Activated CD4-positive, alpha-beta memory T cell treated with anti-CD3 and anti-CD28 coated beads for 36 hours (primary cell): Measurements from ENCODE around the gene KCNK4. TPM values are rescaled to one million over a fixed set of nuclear protein-coding genes. Genes with fewer than 3 reads are reported as not detected.
A peak's percentile ranks its signal among the peaks of the same experiment; 100 is the strongest.

ENCODE experiments used
- CTCF ChIA-PET: fragments of 350-600 bp; sonication (Branson Sonifier 250); formaldehyde crosslinking; loops from one replicate; lab custom pipeline; 2021; ENCODE audit warnings: antibody characterized with exemption, inconsistent platforms; lab: Charles Lee
- POLR2A ChIA-PET: fragments of 350-600 bp; sonication (Branson Sonifier 250); formaldehyde crosslinking; loops from one replicate; lab custom pipeline; 2021; ENCODE audit warnings: antibody characterized with exemption; lab: Charles Lee
- DNase-seq: peaks from one replicate; pipeline ENCODE4 v3.0.0-alpha.2; 2020
- H3K27ac Mint-ChIP-seq: one replicate; pipeline ENCODE4 v1.8.0; 2021; ENCODE audit warnings: mixed read lengths
- H3K27me3 Mint-ChIP-seq: one replicate; pipeline ENCODE4 v1.8.0; 2021; ENCODE audit warnings: mixed read lengths
- H3K36me3 Mint-ChIP-seq: one replicate; pipeline ENCODE4 v1.8.0; 2021; ENCODE audit warnings: mixed read lengths
- H3K4me1 Mint-ChIP-seq: one replicate; pipeline ENCODE4 v1.8.0; 2021; ENCODE audit warnings: low read depth, mixed read lengths
- H3K4me3 Mint-ChIP-seq: one replicate; pipeline ENCODE4 v1.8.0; 2021; ENCODE audit warnings: mild to moderate bottlenecking, mixed read lengths
- H3K9me3 Mint-ChIP-seq: one replicate; pipeline ENCODE4 v1.8.0; 2021; ENCODE audit warnings: mixed read lengths
- intact Hi-C: fragments of 100-400 bp; cut with micrococcal nuclease; formaldehyde crosslinking; loops from one replicate; pipeline ENCODE4 v1.15.1; 2023
- total RNA-seq, 2 experiments: library from RNA; stranded (reverse); gene quantifications; one replicate each; pipeline ENCODE4 v1.2.3, GENCODE V29; 2021

KCNK4 gene
- total RNA-seq, 2 experiments from 2014 or later, result 0.34 TPM; not detected in 1

DNA sequence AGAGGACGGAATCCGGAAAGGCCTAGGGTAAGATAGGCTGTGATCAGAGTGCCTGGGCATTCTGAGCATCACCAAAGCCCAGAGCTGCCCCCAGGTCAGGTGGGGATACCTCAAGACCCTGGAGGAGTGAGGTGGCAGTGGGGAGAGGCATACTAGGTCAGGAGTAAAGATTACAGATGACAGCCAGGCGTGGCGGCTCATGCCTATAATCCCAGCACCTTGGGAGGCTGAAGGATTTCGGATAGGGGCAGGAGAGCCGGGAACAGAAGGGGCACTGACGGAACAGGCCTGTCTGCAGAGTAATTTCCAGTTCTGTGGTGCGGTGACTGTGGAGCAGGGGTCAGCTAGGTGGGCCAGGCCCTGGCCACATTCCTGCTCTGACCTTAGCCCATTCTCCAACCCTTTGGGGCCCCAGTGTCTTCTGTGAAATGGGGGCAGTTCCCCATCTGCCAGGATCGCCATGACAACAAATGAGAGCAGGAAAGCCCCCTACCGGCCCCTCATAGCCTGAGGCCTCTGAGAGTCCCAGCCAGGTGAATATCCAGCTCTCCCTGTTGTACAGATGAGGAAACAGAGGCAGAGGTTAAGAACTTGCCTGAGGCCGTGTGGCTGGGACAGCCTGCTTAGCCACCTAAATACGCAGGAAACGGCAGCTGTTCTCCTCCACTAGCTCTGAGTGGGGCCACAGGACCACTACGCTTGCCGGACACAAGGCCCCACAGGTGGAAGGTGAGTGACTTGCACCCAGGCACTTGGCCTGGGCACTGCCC, 15.9 kb upstream of the KCNK4 start:
- Mint-ChIP-seq H3K36me3 (peaks cover 10% of the 10 kb centered on the region), H3K27me3 (no peaks in the 10 kb centered on the region), H3K27ac (no peak overlapping the region), H3K9me3 (no peaks in the 10 kb centered on the region), H3K4me3 (no peak overlapping the region), H3K4me1 (peaks cover 4% of the 10 kb centered on the region)
- CTCF ChIA-PET, result no interaction called here
- no peak for DNase-seq
- POLR2A ChIA-PET, result interaction anchor here (0.9 kb wide), 1 partner anchor 10 kb away, joined by 3 read pairs; the partner anchor contains the start of gene BAD
- intact Hi-C loops, result no loop called here

DNA sequence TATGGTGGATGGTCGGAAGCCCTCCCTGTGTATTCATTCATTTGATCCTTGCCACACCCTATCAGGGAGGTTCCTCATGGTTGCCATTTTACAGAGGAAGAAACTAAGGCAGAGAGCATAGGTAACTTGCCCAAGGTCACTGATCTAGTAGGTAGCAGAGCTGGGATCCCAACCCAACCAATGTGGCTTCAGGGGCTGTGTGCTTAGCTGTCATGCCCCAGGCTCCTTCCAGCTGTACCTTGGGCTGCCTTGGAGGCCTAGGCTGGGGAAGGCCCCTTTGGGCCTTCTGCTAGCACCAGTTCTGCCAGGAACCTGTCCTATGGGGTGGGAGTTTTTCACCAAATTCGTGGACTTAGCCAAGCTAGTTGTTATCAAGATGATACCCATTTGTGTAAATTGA, 15.3 kb upstream of the KCNK4 start:
- no peaks in the 10 kb centered on the region for H3K27me3 Mint-ChIP-seq
- peaks cover 4% of the 10 kb centered on the region for H3K4me1 Mint-ChIP-seq
- intact Hi-C loops, result no loop called here
- no peak overlapping the region for H3K4me3 Mint-ChIP-seq
- ChIA-PET CTCF (interaction anchor here (1.0 to 1.1 kb wide), 2 partner anchors 29 to 72 kb away, joined by 3 to 4 read pairs; no protein-coding TSS in a partner anchor), POLR2A (interaction anchor here (0.6 to 0.9 kb wide), 2 partner anchors 9 to 72 kb away, joined by 3 to 5 read pairs; partner anchors contain the start of gene BAD)
- H3K9me3 Mint-ChIP-seq, result no peaks in the 10 kb centered on the region
- peaks cover 8% of the 10 kb centered on the region for H3K36me3 Mint-ChIP-seq
- no peak for DNase-seq
- H3K27ac Mint-ChIP-seq, result no peak overlapping the region

DNA sequence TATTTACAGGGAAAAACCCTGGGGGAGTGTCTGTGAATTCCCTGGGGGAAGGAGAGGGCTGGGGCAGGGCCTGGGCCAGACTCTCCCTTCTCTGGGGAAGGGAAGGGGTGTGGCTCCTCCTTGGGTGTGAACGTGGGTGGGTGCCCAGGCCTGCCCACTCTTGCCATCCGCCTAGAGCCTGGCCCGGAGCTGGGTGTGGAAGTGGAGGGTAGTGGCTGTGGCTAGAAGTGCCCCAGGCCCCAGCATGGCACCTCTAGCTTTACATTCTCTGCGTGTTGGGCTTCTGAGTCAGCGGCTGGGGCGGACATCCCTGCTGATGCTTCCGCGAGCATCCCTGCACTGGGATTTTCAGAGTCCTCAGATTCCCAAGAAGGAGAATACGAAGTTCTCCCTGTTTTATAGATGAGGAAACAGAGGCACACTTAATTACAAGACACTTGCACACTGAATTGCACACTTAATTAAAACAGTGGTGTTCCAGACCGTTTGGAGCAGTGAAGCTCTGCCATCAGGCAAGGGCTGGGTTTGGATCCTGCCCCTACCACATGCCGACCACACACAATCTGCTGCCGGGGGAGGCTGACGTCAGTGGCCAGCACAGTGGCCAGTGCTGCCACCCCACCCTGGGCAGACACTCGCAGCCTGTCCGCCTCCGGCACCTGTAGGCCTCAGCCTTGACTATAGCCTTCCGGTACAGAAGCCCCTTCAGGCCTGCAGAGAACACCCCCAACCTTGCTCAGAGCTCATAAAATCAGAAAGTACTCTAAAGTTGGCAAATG, 14.3 kb upstream of the KCNK4 start:
- no peaks in the 10 kb centered on the region for H3K27me3 Mint-ChIP-seq
- H3K4me3 Mint-ChIP-seq, result no peak overlapping the region
- no peak overlapping the region for H3K27ac Mint-ChIP-seq
- H3K9me3 Mint-ChIP-seq, result no peaks in the 10 kb centered on the region
- intact Hi-C loops, result no loop called here
- CTCF ChIA-PET, result interaction anchor here (1.0 to 1.1 kb wide), 2 partner anchors 28 to 73 kb away, joined by 3 to 4 read pairs; no protein-coding TSS in a partner anchor
- H3K36me3 Mint-ChIP-seq, result peaks cover 12% of the 10 kb centered on the region
- H3K4me1 Mint-ChIP-seq, result peaks cover 2% of the 10 kb centered on the region
- POLR2A ChIA-PET, result no interaction called here
- no peak for DNase-seq

DNA sequence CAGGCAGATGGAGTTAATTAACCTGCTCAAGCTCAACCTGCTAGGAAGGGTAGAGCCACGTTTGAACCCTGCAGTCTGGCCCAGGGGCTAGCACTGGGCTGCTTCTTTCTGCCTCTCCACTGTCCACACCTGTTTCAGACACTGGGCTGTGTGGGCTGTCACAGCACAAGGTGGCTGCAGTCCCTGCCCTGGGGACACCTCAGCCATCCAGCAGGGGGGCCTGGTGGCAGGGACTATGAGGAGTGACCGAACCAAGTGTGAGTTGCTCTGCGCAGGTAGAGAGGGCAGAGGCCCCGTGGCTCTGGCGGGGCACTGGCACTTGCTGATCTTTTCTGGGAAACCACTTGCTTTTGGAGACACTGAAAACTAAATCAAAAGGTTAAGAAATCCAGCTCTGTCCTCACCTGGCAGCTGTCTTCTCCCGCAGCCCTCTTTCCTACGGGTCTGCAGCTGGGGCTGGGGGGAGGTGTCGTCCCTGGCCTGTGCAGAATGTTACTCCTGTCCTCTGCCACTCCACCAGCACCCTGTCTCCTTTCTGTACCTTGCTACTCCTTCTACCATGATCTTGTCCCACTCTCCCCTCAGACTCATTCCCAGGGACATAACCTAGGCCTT, 12.4 kb upstream of the KCNK4 start:
- no peaks in the 10 kb centered on the region for H3K27me3 Mint-ChIP-seq
- H3K27ac Mint-ChIP-seq, result no peak overlapping the region
- ChIA-PET CTCF (interaction anchor here (1.1 kb wide), 1 partner anchor 26 kb away, joined by 3 read pairs; no protein-coding TSS in a partner anchor), POLR2A (interaction anchor here (1.2 kb wide), 1 partner anchor 9 kb away, joined by 3 read pairs; no protein-coding TSS in a partner anchor)
- intact Hi-C loops, result no loop called here
- H3K4me1 Mint-ChIP-seq, result peaks cover 6% of the 10 kb centered on the region
- H3K4me3 Mint-ChIP-seq, result no peak overlapping the region
- H3K9me3 Mint-ChIP-seq, result no peaks in the 10 kb centered on the region
- DNase-seq, result no peak
- H3K36me3 Mint-ChIP-seq, result peaks cover 12% of the 10 kb centered on the region

DNA sequence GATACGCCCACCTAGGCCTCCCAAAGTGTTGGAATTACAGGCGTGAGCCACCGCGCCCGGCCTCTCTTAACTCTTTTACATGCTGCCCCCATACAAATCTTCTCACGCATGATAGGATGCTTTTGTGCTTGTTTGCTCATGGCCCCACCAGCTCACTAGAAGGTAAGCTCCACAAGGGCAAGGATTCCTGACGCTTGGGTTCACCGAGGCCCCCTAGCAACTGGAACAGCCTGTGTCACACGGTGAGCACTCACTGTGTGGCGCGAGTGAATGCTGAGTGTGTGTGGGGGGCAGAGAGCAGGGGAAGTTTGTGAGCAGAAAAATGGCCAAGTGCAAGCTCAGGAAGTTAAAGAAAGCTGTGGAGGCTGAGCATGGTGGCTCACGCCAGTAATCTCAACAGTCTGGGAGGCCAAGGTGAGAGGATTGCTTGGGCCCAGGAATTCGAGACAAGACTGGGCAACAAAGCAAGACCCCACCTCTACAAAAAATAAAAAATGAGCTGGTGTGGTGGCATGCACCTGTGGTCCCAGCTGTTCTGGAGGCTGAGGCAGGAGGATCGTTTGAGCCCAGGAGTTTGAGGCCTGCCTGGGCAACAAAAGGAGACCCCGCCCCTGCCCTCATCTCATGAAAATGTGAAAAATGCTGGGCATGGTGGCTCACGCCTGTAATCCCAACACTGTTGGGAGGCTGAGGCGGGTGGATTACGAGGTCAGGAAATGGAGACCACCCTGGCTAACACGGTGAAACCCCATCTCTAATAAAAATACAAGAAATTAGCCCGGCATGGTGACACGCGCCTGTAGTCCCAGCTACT, 8.9 kb upstream of the KCNK4 start:
- no peak overlapping the region for H3K4me3 Mint-ChIP-seq
- intact Hi-C loops, result no loop called here
- H3K27ac Mint-ChIP-seq, result no peak overlapping the region
- no peak for DNase-seq
- H3K9me3 Mint-ChIP-seq, result no peaks in the 10 kb centered on the region
- CTCF ChIA-PET, result interaction anchor here (1.2 to 4.6 kb wide), 2 partner anchors 11 to 20 kb away, joined by 6 to 61 read pairs; partner anchors contain the start of gene CATSPERZ
- POLR2A ChIA-PET, result interaction anchor here (0.7 to 1.0 kb wide), 3 partner anchors 11 to 74 kb away, joined by 3 to 4 read pairs (median 3); partner anchors contain the start of gene FKBP2
- no peaks in the 10 kb centered on the region for H3K27me3 Mint-ChIP-seq
- peaks cover 9% of the 10 kb centered on the region for H3K36me3 Mint-ChIP-seq
- H3K4me1 Mint-ChIP-seq, result peaks cover 14% of the 10 kb centered on the region

DNA sequence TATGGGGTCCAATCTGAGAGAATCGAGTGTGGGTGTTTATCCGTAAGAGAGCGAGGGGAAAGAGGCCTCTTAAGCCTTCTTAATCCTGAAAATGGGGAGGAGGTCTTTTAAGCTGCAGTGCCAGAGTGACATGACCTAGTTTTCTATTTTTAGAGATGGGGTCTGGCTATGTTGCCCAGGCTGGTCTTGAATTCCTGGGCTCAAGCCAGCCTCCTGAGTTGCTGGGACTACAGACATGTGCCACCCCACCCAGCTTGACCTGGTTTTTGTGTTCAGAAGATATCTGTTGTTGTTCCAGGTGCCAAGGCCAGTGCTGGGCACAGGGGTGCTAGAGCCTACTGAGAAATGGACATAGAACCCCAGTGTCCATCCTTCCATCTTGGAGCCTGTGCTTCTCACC, 8.0 kb upstream of the KCNK4 start:
- ChIA-PET CTCF (interaction anchor here (1.0 to 4.6 kb wide), 4 partner anchors 20 to 79 kb away, joined by 3 to 61 read pairs (median 6); partner anchors contain the start of genes CATSPERZ and PLCB3), POLR2A (interaction anchor here (0.8 to 4.0 kb wide), 3 partner anchors 12 to 14 kb away, joined by 3 to 33 read pairs (median 4); no protein-coding TSS in a partner anchor)
- H3K9me3 Mint-ChIP-seq, result no peaks in the 10 kb centered on the region
- no peak for DNase-seq
- H3K4me3 Mint-ChIP-seq, result no peak overlapping the region
- intact Hi-C loops, result no loop called here
- peaks cover 9% of the 10 kb centered on the region for H3K36me3 Mint-ChIP-seq
- no peak overlapping the region for H3K27ac Mint-ChIP-seq
- no peaks in the 10 kb centered on the region for H3K27me3 Mint-ChIP-seq
- H3K4me1 Mint-ChIP-seq, result peaks cover 14% of the 10 kb centered on the region

DNA sequence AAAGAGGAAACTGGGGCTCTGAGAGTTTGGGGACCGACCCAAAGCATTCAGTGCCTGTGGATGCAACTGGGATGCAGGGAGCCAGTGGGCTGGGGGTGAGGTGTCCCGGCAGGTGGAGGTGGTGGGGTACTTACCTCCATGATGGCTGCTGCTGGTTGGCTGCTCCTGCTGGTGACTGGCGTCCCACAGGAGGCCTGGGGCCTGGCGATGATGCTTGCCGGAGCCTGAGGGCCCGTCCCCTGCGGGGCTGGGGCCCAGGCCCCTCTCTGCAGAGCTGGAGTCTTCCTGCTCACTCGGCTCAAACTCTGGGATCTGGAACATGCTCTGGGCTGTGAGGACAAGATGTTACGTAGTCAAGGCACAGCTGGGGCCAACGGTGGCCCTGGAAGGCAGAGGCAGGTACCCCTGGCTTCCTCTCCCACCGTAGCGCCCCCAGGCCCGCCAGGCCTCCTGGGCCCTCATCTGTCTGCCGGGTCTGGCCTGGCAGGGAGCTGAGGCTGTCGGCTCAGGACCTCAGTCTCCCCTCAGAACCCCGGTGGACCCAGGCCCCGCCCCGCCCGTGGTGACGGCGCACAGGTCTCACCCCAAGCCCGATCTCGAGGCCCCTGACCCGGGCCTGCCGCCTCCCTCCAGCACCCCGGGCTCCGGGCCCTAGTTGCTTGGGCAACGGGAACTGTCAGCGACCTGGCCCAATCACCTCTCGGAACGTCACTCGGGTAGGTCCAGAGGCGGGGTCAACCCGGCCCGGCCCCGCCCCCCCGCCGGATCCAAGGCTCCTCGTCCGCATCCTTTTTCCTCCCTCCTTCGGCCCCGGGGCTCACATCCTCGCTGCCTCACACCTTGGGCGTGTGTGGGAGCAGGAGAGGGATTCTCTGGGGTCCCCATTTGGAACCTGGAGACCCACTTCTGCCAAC, 6.8 kb upstream of the KCNK4 start, which contains the start of gene BAD:
TSS of gene BAD (minus strand) at position 618 of the 914 bp plus-strand sequence. CDS start at position 321, 297 bp downstream.
- peaks cover 14% of the 10 kb centered on the region for H3K4me1 Mint-ChIP-seq
- intact Hi-C loops, result loop anchor here (2.0 kb wide), 1 partner anchor 44 kb away; the partner anchor contains the start of gene FKBP2
- CTCF ChIA-PET, result interaction anchor here (0.6 to 4.6 kb wide), 13 partner anchors 10 to 1409 kb away, joined by 3 to 61 read pairs (median 3); partner anchors contain the start of genes CATSPERZ, FERMT3, FKBP2 and PLCB3
- H3K4me3 Mint-ChIP-seq, result peak within 1 kb of the TSS; percentile 83
- no peaks in the 10 kb centered on the region for H3K9me3 Mint-ChIP-seq
- peak within 1 kb of the TSS; percentile 91 for H3K27ac Mint-ChIP-seq
- peaks cover 4% of the 10 kb centered on the region for H3K36me3 Mint-ChIP-seq
- POLR2A ChIA-PET, result interaction anchor here (0.6 to 4.0 kb wide), 13 partner anchors 9 to 80 kb away, joined by 3 to 33 read pairs (median 4); partner anchors contain the start of genes ESRRA, FERMT3, FKBP2 and NUDT22
- peak; percentile 96 for DNase-seq
- H3K27me3 Mint-ChIP-seq, result no peaks in the 10 kb centered on the region

DNA sequence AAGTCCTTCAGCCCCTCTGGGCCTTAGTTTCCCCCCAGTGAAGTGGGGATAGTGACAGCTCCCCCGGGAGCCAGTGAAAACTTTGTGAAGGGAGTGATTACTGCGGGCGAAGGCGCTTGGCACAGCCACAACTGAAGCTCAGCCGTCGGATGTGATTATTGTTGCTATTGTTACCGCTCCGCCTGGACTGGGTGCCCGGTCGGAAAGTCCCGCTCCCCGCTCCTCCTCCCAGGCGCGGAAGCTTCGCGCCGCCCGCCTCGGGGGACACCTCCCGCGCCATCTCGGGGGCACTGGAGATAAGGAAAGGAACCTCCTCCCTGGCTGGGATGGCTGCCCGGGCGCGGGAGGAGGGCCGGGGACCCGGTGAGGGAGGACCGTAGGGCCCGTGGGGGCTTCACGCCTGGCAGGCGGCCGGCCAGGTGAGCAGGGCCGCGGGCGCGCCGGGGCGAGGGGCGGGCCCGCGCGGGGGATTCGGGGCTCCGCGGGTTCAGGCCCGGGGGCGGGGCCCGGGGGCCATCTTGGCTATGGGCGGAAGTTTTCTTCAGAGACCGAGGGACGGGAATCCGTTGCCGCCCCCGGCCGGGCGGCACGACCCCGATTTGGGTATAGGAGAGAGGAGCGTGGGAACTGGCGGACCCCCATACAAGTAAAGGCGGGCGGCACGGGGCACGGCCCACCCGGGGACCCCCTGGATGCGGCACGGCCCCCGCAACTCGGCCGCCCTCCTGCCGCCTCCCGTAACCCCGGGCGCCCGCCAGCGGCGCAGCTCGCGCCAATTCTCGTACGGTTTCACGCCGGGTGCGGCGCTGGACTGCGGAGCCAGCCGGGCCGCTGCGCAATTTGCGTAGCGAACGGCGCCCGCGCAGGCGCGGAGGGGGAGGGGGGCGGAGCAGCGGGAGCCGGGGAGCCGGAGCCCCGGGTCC, 5.9 kb upstream of the KCNK4 start, which contains the start of gene GPR137:
TSS of gene GPR137 (plus strand) at position 887 of the 923 bp plus-strand sequence. CDS start 677 bp downstream, outside the sequence.
- Mint-ChIP-seq H3K27me3 (peaks cover under 1% of the 10 kb centered on the region), H3K36me3 (peaks cover 4% of the 10 kb centered on the region), H3K4me1 (peaks cover 14% of the 10 kb centered on the region), H3K9me3 (no peaks in the 10 kb centered on the region), H3K4me3 (peak within 1 kb of the TSS; percentile 83), H3K27ac (peak within 1 kb of the TSS; percentile 91)
- peak; percentile 91 for DNase-seq
- intact Hi-C loops, result loop anchor here (1.0 to 2.0 kb wide), 3 partner anchors 15 to 44 kb away; partner anchors contain the start of genes ESRRA and FKBP2
- CTCF ChIA-PET, result interaction anchor here (0.6 to 4.6 kb wide), 10 partner anchors 13 to 81 kb away, joined by 3 to 61 read pairs (median 4); partner anchors contain the start of genes CATSPERZ, FERMT3, FKBP2 and PLCB3
- POLR2A ChIA-PET, result interaction anchor here (0.6 to 4.0 kb wide), 11 partner anchors 10 to 81 kb away, joined by 3 to 33 read pairs (median 4); partner anchors contain the start of genes ESRRA, FERMT3, FKBP2 and NUDT22
